ENCODE results near the gene SNTA1. TPM values are rescaled to one million over a fixed set of nuclear protein-coding genes. Genes with fewer than 3 reads are reported as not detected.

Gene SNTA1
- total and polyA plus RNA-seq, 2 experiments from 2014 or later, result 3.8 to 9.3 TPM

GRCh38 chr20:33394718-33395117 is 48.8 kb downstream of the SNTA1 start:
- H3K9me2 ChIP-seq (ENCODE audit: insufficient read depth), result no peaks in the 10 kb centered on the region
- H3K36me3 Mint-ChIP-seq (ENCODE audit: low read depth), result peaks cover 53% of the 10 kb centered on the region
- H3K27me3 Mint-ChIP-seq (ENCODE audit: insufficient read depth, low read depth, poor library complexity), result peaks cover 1% of the 10 kb centered on the region
- peaks cover 53% of the 10 kb centered on the region for H3K79me2 ChIP-seq (replicated peaks; ENCODE audit: insufficient read depth)
- no peaks in the 10 kb centered on the region for H3F3A ChIP-seq (replicated peaks; ENCODE audit: low read depth)
- H3K27ac ChIP-seq (ENCODE audit: low read depth), result no peak overlapping the region
- H3K4me1 ChIP-seq (ENCODE audit: insufficient read depth), result no peaks in the 10 kb centered on the region
- H3K9me3 Mint-ChIP-seq, result peaks cover 6% of the 10 kb centered on the region; the same call in 2 of the 3 replicates
- no peak for ATAC-seq
- H3K4me3 ChIP-seq, result no peak overlapping the region
- H3K4me3 Mint-ChIP-seq, result no peak overlapping the region
- H3K4me1 Mint-ChIP-seq, result 0 out of 3 replicates have a peak, but pooled peaks cover under 1% of the 10 kb centered on the region
- H3K4me2 ChIP-seq, result no peak overlapping the region
- no peak for DNase-seq (ENCODE audit: low spot score)
- H2AFZ ChIP-seq, result no peak overlapping the region
- no peak overlapping the region for H3K27ac Mint-ChIP-seq
- no peaks in the 10 kb centered on the region for H3K27me3 ChIP-seq (ENCODE audit: insufficient read depth)
- no peak for TF ChIP-seq CTCF (conservative IDR thresholded peaks at IDR 0.05; ENCODE audit: low read depth in 2 of 2)
- TF ChIP-seq JUNB (IDR thresholded peaks at IDR 0.05; ENCODE audit: unreplicated experiment), result no peak
- no peak for TF ChIP-seq REST (IDR thresholded peaks at IDR 0.05; ENCODE audit: unreplicated experiment)
- TF ChIP-seq NANOG (IDR thresholded peaks at IDR 0.05; ENCODE audit: borderline replicate concordance), result no peak
- TF ChIP-seq CREB1 (CRISPR knock-in tag; IDR thresholded peaks at IDR 0.05; ENCODE audit: low read depth), result no peak
- no peak for TF ChIP-seq ZNF331 (CRISPR knock-in tag; IDR thresholded peaks at IDR 0.05; ENCODE audit: low read depth)
- TF ChIP-seq ETS1 (IDR thresholded peaks at IDR 0.05), result no peak
- TF ChIP-seq EZH2phosphoT487 (IDR thresholded peaks at IDR 0.05; ENCODE audit: unreplicated experiment), result no peak
- TF ChIP-seq EZH2 (IDR thresholded peaks at IDR 0.05; ENCODE audit: low read depth, unreplicated experiment), result no peak
- no peak for TF ChIP-seq ZNF114 (CRISPR knock-in tag; IDR thresholded peaks at IDR 0.05)
- H3K36me3 ChIP-seq (ENCODE audit: insufficient read depth), result peaks cover 30% of the 10 kb centered on the region
- H4K20me1 ChIP-seq (replicated peaks; ENCODE audit: insufficient read depth), result peaks cover 13% of the 10 kb centered on the region

Measured in GM23338 (cell line).